HG03045 (cell line): Measurements from ENCODE around the gene SF3B2.
"Not testable (repeated sequence)": the region's sequence is repeated elsewhere in the genome, so short reads cannot be mapped to it uniquely, and the experiment has no call there.

Experiments used
- ATAC-seq: cut with Tn5 transposase; IDR thresholded peaks from one replicate; pipeline ENCODE4 v1.9.1; 2021; ENCODE audit warnings: mild to moderate bottlenecking, moderate library complexity; ENCODE audit not compliant: unreplicated experiment

Gene SF3B2

GRCh38 chr11:66016793-66017177 lies 35.4 kb upstream of the SF3B2 start:
- ATAC-seq: no peak

DNA sequence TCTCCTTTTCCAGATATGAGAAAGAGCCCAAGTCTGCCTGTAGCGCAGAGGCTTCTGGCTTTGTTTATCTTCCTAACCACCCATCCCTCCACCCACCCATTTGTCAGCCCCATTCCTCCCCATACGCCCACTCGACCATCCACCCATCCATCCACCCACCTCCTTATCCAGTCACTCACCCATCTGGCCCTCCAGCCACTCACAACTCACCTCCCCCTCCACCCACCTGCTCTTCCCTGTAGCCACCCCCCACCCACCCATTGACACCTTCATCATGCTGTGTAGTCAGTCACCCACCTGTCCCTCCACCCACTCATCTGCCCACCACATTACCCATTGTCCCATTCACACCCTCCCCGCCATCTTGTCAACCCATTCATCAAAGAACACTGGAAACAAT lies 34.8 kb upstream of the SF3B2 start:
- ATAC-seq: no peak

DNA sequence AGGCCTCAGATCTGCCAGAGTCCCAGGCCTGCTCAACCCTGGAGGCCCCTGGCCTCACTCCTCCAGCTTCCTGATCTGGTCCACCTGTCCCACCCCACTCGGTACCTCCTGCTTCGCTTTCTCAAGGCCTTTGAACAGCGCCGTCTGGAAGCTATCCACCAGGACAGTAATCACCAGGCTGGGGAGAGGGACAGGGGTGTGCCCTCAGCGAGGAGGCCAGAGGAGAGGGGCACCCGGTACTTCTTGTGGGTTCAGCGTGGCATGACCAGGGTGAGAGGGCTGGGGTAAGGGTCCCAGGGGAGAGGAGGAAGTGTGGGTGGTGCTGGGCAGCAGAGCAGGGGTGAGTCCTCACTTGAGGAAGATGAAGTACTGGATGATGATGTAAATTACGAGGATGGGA lies 32.0 kb upstream of the SF3B2 start:
- ATAC-seq: no peak

- no peak for ATAC-seq
Measured at GRCh38 chr11:66020618-66021357, 31.4 kb upstream of the SF3B2 start.

GRCh38 chr11:66022401-66023185 lies 29.6 kb upstream of the SF3B2 start:
- ATAC-seq: no peak

DNA sequence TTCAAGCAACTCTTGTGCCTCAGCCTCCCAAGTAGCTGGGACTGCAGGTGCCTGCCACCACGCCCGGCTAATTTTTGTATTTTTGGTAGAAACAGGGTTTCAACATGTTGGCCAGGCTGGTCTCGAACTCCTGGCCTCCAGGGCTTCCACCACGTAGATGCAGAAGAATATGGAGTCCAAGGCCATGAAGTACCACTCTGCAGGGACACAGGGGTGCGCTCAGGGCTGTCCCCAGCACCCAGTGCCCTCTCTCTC lies 29.1 kb upstream of the SF3B2 start:
- not testable (repeated sequence) for ATAC-seq

DNA sequence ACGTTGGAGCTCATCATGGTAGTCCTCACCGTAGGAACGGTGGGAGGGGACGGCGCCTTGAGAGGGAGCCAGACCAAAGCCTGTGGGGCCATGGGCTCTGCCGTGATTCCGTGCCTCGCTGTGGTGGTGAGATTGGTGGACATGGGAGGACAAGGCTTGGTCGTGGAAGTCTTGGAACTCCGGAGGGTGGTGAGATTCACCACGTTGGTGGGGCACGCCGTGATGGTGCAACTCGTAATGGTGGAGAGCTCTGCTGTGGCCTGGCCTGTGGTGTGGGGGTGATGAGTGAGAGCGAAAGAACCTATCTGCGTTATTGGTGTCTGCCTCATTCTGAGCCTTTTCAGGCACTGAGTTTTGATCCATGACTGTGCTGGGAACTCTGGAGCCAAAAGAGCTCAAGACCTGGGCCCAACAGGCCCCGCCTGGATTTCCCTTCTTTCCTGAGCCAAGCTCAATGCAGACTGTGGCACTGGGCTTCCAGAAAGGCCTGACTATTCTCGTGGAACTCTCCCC lies 26.1 kb upstream of the SF3B2 start, which contains the start of gene CATSPER1:
Gene CATSPER1, minus strand, starts transcription at position 463 of the 513 bp plus-strand sequence. Its CDS starts 100 bp downstream, at position 363.
- ATAC-seq: no peak

DNA sequence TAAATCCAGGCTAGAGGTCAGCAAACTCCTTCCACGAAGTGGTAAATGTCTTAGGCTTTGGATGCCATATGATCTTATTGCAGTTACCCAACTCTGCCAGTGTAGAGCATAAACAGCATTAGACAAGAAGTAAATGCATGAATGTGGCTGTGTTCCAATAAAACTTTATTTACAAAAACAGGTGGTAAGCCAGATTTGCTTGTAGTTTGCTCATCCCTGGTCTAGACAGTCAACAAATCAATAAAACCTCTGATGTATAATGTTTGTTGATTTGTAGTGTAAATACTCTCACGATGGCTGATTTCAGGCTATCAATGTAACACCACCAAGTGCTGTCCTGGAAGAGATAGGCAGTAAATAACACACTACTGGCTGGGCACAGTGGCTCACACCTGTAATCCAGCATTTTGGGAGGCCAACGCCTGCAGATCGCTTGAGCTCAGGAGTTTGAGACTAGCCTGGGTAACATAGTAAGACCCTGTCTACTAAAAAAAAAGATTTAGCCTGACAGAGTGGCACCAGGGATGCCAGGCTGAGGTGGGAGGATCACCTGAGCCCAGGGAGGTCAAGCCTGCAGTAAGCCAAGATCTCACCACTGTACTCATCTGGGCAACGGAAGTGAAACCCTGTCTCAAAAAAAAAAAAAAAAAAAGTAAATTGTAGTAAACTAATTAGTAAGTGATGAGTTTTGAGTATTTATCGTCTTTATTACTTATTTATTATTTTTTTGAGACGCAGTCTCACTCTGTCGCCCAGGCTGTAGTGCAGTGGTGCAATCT lies 19.0 kb upstream of the SF3B2 start:
- no peak for ATAC-seq

- ATAC-seq: no peak
Measured at GRCh38 chr11:66035653-66036333, 16.4 kb upstream of the SF3B2 start.

GRCh38 chr11:66036334-66036710 lies 15.8 kb upstream of the SF3B2 start:
- no peak for ATAC-seq

DNA sequence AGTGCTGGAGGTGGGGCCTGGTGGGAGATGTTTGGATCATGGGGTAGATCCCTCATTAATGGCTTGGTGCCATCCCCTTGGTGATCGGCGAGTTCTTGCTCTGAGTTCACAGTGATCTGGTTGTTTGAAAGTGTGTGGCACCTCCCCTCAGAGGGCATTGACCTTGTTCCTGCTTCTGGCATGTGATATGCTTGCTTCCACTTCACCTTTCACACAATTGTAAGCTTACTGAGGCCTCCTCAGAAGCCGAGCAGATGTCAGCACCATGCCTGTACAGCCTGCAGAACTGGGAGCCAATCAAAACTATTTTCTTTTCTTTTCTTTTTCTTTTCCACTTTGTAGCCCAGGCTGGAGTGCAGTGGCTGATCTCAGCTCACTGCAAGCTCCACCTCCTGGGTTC lies 14.8 kb upstream of the SF3B2 start:
- ATAC-seq: no peak

- no peak for ATAC-seq
Measured at GRCh38 chr11:66039765-66040164, 12.4 kb upstream of the SF3B2 start.

- no peak for ATAC-seq
Measured at GRCh38 chr11:66042227-66042995, 9.8 kb upstream of the SF3B2 start.

GRCh38 chr11:66042996-66043906 lies 8.9 kb upstream of the SF3B2 start:
- ATAC-seq: no peak

DNA sequence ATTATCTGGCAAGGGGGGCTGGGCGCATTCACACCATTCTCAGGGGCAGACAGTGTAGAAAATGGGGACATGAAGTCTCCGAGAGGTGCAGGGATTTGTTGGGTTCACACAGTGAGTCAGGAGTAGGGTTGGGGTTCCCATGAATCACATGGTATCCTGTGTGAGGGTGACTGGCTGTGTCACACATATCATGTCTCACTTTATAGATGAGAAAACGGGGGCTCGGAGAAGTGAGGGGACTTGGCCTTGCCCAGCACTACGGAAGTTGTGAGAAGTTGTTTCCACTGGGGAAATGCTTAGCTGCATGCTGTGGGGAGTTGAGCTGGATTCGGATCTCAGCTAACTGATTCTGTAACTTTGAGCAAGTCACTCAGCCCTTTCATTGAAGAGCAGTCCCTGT lies 7.4 kb upstream of the SF3B2 start:
- no peak for ATAC-seq

GRCh38 chr11:66045177-66045639 lies 7.0 kb upstream of the SF3B2 start:
- ATAC-seq: no peak

DNA sequence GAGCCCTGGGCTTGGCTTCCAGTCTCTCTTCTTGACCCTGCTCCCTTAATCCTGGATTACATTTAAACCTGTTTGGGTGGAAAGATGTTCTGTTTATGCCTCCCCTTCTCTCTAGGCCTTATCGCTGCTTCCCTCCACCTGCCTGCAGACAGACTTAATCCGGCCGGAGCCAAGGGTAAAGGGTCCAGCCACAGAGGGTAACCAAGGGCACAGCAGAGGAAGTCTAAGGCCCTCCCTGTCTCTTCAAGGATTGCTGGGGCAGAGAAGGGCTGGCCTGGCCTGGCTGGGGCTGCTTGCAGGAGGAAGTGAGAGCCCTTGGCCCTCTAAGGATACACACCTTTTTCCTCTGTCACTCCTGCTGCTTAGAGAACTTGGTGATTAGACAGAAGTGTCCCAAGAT lies 5.3 kb upstream of the SF3B2 start:
- no peak for ATAC-seq

GRCh38 chr11:66047541-66048365 lies 4.4 kb upstream of the SF3B2 start:
- ATAC-seq: no peak
